Ishikawa (cell line): ENCODE measurements around the gene FOXA2.

Experiments used
- CEBPB ChIP-seq: IDR thresholded peaks from 2 replicates; pipeline ENCODE4 v1.6.1; 2012
- CREB1 ChIP-seq: IDR thresholded peaks from 2 replicates; pipeline ENCODE4 v1.6.1; 2012; ENCODE audit warnings: low read depth
- EGR1 ChIP-seq: IDR thresholded peaks from 2 replicates; pipeline ENCODE4 v1.6.1; 2012
- EP300 ChIP-seq: IDR thresholded peaks from 2 replicates; pipeline ENCODE4 v1.6.1; 2012; ENCODE audit warnings: borderline replicate concordance
- FOXM1 ChIP-seq: IDR thresholded peaks from 2 replicates; pipeline ENCODE4 v1.6.1; 2012; ENCODE audit warnings: low read depth, borderline replicate concordance
- NFIC ChIP-seq: IDR thresholded peaks from 2 replicates; pipeline ENCODE4 v1.6.1; 2012
- RAD21 ChIP-seq: IDR thresholded peaks from 2 replicates; pipeline ENCODE4 v1.6.1; 2012; ENCODE audit warnings: low read depth
- REST ChIP-seq: IDR thresholded peaks from 2 replicates; pipeline ENCODE4 v1.6.1; 2012; ENCODE audit warnings: low read depth, mild to moderate bottlenecking
- TAF1 ChIP-seq: IDR thresholded peaks from 2 replicates; pipeline ENCODE4 v1.6.1; 2012; ENCODE audit warnings: low read depth, mild to moderate bottlenecking
- TCF12 ChIP-seq: IDR thresholded peaks from 2 replicates; pipeline ENCODE4 v1.6.1; 2012; ENCODE audit warnings: low read depth
- TEAD4 ChIP-seq: IDR thresholded peaks from 2 replicates; pipeline ENCODE4 v1.6.1; 2012
- USF1 ChIP-seq: IDR thresholded peaks from 2 replicates; pipeline ENCODE4 v1.6.1; 2012
- YY1 ChIP-seq: IDR thresholded peaks from 2 replicates; pipeline ENCODE4 v1.6.1; 2012; ENCODE audit warnings: low read depth
- ZBTB7A ChIP-seq: IDR thresholded peaks from 2 replicates; pipeline ENCODE4 v1.6.1; 2012; ENCODE audit warnings: low read depth
- TF ChIP-seq, protein P1 (sequence below): IDR thresholded peaks from 2 replicates; pipeline ENCODE4 v1.6.1; 2012

The FOXA2 gene

DNA sequence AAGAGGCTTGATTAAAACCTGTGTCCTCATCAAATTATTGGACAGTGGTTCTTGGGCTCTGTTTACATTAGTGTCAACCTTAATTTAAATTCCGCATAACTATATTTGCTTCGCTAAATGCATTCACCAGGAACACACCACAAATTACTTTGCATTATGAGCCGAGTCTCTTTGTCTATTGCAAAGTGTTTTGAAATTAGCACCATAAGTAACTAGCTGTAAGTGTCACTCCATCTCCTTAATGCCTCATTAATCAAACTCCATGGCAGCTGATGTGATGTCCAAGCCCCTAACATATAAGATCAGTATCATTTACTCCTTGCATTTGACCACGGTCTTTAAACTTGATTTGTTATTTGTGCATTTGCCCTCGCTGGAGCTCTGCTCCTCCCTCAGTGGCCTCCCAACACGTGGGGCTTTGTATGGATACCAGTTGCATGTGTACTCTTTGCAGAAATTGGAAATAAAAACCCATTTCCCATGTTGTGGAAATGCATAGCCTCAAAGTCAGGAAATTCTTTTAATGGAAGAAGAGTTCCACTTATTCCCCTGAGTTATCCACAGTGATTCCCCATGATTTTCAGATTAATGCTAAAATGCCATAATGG is 24.6 kb downstream of the FOXA2 start:
- TF ChIP-seq ZBTB7A, result no peak
- no peak for TF ChIP-seq TCF12
- no peak for TF ChIP-seq CREB1
- no peak for TF ChIP-seq NFIC
- TF ChIP-seq USF1, result no peak
- TF ChIP-seq REST, result no peak
- TF ChIP-seq EGR1, result no peak
- TF ChIP-seq, protein P1, sequence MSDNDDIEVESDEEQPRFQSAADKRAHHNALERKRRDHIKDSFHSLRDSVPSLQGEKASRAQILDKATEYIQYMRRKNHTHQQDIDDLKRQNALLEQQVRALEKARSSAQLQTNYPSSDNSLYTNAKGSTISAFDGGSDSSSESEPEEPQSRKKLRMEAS, result no peak
- TF ChIP-seq CEBPB, result no peak
- TF ChIP-seq EP300, result no peak
- no peak for TF ChIP-seq TAF1
- TF ChIP-seq FOXM1, result no peak

- TF ChIP-seq USF1 (no peak), EP300 (no peak), TEAD4 (no peak), TCF12 (no peak), CEBPB (no peak)
Observed at GRCh38 chr20:22557403-22558276, 26.7 kb downstream of the FOXA2 start.

- TF ChIP-seq EP300, result no peak
- no peak for TF ChIP-seq CEBPB
- TF ChIP-seq USF1, result no peak
- no peak for TF ChIP-seq ZBTB7A
- TF ChIP-seq, protein P1, result no peak
- no peak for TF ChIP-seq FOXM1
- TF ChIP-seq NFIC, result no peak
- no peak for TF ChIP-seq YY1
- no peak for TF ChIP-seq TAF1
- TF ChIP-seq TEAD4, result no peak
- TF ChIP-seq RAD21, result no peak
Observed at GRCh38 chr20:22556565-22557056, 27.8 kb downstream of the FOXA2 start.

DNA sequence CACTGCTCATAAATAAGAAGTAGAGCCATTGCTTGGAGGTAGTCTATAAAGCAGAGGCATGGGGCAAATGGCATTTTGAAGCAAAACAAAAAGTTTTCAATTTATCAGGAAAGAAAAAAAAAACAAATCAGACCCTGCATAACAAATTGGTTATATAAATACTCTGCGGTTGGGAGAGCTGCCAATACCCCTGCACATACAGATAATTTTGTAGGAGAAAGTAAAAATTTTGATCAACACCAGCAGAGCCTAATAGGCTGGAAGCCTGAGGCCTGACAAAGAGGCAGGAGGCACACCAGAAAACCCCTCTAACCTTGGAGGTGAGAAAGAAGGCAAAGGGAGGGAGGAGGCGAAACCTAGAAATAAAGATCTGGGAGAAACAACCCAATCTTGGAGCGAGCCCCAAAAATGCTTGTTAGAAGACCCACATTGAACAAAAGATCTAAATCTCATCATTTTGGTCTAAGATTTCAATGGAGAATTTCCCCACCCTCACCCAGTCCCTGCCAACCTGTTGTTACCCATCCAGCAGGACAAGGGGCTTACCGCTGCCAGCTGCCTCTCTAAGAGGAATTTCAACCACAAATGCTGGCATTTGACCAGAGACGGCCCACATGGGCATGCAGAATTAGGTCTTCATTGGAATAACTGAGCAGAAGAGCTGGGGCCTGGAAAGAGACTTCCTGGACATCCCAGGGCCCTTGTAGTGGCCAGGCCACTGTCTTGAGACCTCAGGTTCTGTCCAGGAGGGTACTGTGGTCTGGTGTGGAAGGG is 28.4 kb downstream of the FOXA2 start:
- TF ChIP-seq NFIC (no peak), TEAD4 (no peak), ZBTB7A (no peak), TCF12 (no peak), EGR1 (no peak), YY1 (no peak), TAF1 (no peak), CEBPB (no peak)
- TF ChIP-seq, protein P1, result no peak

GRCh38 chr20:22554391-22554790 is 30.0 kb downstream of the FOXA2 start:
- no peak for TF ChIP-seq TEAD4
- TF ChIP-seq YY1, result no peak
- TF ChIP-seq TCF12, result no peak
- TF ChIP-seq CREB1, result no peak
- TF ChIP-seq FOXM1, result no peak
- TF ChIP-seq ZBTB7A, result no peak
- TF ChIP-seq CEBPB, result no peak
- TF ChIP-seq EP300, result no peak

GRCh38 chr20:22548040-22548439 is 36.3 kb downstream of the FOXA2 start:
- no peak for TF ChIP-seq ZBTB7A
- no peak for TF ChIP-seq REST
- TF ChIP-seq, protein P1, result no peak
- TF ChIP-seq EP300, result no peak
- no peak for TF ChIP-seq TAF1
- TF ChIP-seq EGR1, result no peak
- no peak for TF ChIP-seq CEBPB
- no peak for TF ChIP-seq USF1
- TF ChIP-seq TEAD4, result no peak
- no peak for TF ChIP-seq RAD21
- no peak for TF ChIP-seq FOXM1
- no peak for TF ChIP-seq TCF12
- TF ChIP-seq NFIC, result no peak
- TF ChIP-seq YY1, result no peak
- no peak for TF ChIP-seq CREB1
